HG03175 (cell line): ENCODE results near the gene ASCL4.

Experiments
- ATAC-seq: cut with Tn5 transposase; IDR thresholded peaks from one replicate; pipeline ENCODE4 v1.9.1; 2021; ENCODE audit warnings: mild to moderate bottlenecking, moderate library complexity; ENCODE audit not compliant: unreplicated experiment

The ASCL4 gene

DNA sequence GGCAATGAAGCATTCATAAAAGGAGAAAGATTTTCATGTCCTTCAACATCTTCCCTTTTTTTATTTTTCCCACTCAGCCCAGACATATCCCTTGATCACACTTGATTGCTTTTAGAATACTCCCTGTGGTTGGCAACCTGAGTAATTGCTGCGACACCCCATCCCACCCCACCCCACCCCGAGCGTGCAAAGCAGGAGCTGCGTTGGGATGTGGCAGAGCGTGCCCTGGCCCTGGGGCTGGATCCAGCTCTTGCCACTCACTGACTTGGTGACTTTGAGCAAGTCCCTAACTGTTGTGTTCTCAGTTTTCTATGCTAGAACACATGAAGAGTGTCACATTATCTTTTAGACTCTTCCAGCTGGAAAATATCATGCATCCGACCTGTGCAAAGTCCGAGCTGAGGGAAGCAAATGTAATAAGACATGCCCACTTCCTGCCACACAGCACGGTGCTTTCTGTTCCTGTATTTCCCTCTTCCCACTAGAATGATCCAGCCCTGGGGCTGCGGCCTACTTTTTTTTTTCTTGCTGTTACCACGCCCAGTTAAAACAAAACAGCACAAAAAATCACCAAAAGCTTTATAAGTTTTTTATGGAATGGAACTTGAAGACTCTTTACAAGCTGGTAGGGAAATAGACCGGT, 4.0 kb downstream of the ASCL4 start:
- ATAC-seq: no peak

- ATAC-seq: peak; percentile 75
These were observed 4.8 kb downstream of the ASCL4 start for GRCh38 chr12:107779077-107779831.

- ATAC-seq: no peak
These were observed 5.8 kb downstream of the ASCL4 start for GRCh38 chr12:107780298-107780697.

GRCh38 chr12:107782067-107782466, 7.6 kb downstream of the ASCL4 start:
- no peak for ATAC-seq

- ATAC-seq: no peak
These were observed 9.2 kb downstream of the ASCL4 start for GRCh38 chr12:107783406-107784376.

- no peak for ATAC-seq
These were observed 13.8 kb downstream of the ASCL4 start for GRCh38 chr12:107788281-107788680.

- no peak for ATAC-seq
These were observed 14.4 kb downstream of the ASCL4 start for GRCh38 chr12:107788690-107789458.

GRCh38 chr12:107791465-107792089, 17.1 kb downstream of the ASCL4 start:
- ATAC-seq: no peak

DNA sequence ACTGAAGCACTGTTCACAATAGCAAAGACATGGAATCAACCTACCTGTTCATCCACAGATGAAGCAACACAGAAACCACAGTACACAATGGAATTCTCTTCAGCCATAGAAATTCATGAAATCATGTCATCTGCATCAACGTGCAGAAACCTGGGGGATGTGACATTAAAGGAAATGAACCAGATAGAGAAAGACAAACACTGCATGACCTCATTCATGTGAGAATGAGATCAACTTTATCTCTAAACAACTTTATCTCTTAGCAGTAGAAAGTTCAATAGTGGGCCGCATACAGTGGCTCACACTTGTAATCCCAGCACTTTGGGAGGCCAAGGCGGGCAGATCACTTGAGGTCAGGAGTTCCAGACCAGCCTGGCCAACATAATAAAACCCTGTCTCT, 19.9 kb downstream of the ASCL4 start:
- ATAC-seq: no peak

DNA sequence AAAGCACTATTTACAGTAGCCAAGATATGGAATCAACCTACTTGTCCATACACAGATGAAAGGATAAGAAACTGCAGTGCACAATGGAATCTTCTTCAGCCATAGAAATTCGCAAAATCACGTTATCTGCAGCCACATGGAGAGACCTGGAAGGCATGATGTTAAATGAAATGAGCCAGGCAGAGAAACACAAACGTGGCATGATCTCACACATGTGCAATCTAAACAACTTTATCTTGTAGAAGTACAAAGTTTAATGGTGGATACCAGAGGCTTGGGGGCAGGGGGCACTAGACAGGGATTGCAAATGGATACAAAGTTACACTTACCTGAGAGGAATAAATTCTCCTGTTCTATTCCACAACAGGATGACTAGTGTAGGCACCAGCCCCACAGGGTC, 24.1 kb downstream of the ASCL4 start:
- ATAC-seq: no peak

GRCh38 chr12:107801150-107801549, 26.6 kb downstream of the ASCL4 start:
- no peak for ATAC-seq

- ATAC-seq: no peak
These were observed 28.6 kb downstream of the ASCL4 start for GRCh38 chr12:107803092-107803491.

GRCh38 chr12:107805488-107806180, 31.1 kb downstream of the ASCL4 start:
- no peak for ATAC-seq

- ATAC-seq: no peak
These were observed 33.1 kb downstream of the ASCL4 start for GRCh38 chr12:107807471-107808150.

DNA sequence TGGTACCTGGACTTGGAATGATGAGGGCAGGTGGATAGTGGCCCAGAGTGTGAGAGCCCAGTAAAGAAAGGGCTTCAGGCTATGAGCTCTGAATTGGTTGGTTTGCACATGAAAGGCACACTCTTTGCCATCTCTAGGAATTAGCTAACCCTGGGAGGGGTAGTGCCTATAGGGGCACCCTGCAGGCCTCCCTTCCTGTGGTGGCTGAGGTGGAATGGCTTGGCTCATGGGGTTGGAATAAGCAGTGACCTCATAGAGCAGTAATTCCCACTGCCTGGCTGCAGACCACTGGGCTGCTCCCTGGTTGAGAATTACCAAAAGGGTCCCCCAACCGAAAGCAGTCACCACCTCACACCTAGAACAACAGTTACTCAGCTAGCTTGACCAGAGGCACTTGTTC, 42.7 kb downstream of the ASCL4 start:
- no peak for ATAC-seq

DNA sequence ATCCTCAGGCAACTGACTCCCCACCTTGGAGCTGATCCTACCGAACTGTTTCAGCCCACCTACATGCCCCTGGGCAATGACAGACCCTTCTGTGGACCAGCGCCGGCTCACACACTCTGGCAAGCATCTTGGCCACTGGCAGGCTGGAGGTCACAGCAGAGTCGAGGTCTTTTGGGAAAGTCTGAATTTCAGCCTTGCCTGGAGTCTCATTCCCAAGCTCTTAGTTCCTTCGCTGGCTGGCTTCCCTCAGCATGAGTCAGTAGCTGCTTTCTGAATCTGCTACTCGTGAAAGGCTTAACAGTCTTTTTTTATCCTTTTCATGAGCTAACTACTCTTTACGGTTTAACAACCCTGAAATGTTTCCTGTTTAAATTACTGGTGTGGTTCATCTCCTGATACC, 44.5 kb downstream of the ASCL4 start:
- no peak for ATAC-seq

- ATAC-seq: no peak
These were observed 47.9 kb downstream of the ASCL4 start for GRCh38 chr12:107822356-107822755.
